ENCODE data around the gene GRAP2. TPM values are rescaled to one million over a fixed set of nuclear protein-coding genes. Genes with fewer than 3 reads are reported as not detected.

Gene GRAP2
- total RNA-seq, 1 donor from 2014 or later = not detected

DNA sequence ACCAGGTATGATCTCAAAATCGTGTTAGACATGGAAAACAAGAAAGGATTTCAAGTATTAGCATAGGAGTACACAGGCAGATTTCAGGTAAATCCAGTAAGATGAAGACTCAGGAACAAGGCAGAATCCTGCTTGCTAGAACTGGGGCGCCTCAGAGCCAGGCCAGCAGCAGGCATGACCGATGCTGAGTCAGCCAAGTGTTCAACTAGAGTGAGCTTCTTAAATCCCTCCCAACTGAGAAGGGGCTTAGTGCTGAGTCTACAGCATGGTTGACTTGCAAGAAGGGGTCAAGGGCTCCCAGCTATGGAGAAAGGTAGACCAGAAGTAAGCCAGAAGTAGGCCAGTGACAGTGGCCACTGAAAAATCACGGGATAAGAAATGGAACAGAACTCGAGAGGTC lies 12.4 kb downstream of the GRAP2 start:
- peaks cover 57% of the 10 kb centered on the region for H3K4me1 Mint-ChIP-seq
- peaks cover 5% of the 10 kb centered on the region for H3K27me3 ChIP-seq
- peak overlapping the region; percentile 50 for H3K4me2 ChIP-seq
- no peaks in the 10 kb centered on the region for H3K36me3 ChIP-seq
- H3K27ac ChIP-seq = no peak overlapping the region
- no peak overlapping the region for H3K9ac ChIP-seq
- TF ChIP-seq, protein P1, sequence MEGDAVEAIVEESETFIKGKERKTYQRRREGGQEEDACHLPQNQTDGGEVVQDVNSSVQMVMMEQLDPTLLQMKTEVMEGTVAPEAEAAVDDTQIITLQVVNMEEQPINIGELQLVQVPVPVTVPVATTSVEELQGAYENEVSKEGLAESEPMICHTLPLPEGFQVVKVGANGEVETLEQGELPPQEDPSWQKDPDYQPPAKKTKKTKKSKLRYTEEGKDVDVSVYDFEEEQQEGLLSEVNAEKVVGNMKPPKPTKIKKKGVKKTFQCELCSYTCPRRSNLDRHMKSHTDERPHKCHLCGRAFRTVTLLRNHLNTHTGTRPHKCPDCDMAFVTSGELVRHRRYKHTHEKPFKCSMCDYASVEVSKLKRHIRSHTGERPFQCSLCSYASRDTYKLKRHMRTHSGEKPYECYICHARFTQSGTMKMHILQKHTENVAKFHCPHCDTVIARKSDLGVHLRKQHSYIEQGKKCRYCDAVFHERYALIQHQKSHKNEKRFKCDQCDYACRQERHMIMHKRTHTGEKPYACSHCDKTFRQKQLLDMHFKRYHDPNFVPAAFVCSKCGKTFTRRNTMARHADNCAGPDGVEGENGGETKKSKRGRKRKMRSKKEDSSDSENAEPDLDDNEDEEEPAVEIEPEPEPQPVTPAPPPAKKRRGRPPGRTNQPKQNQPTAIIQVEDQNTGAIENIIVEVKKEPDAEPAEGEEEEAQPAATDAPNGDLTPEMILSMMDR (IDR thresholded peaks at IDR 0.05) = no peak
- TF ChIP-seq EZH2 (IDR thresholded peaks at IDR 0.05) (no peak), EZH2phosphoT487 (IDR thresholded peaks at IDR 0.05) (no peak)
- peaks cover 13% of the 10 kb centered on the region for H4K20me1 ChIP-seq (ENCODE audit: low read depth)
- H3K4me1 ChIP-seq = peaks cover 33% of the 10 kb centered on the region
- no peak overlapping the region for H3K4me3 ChIP-seq
- no peaks in the 10 kb centered on the region for H3K9me3 Mint-ChIP-seq
- H2AFZ ChIP-seq (replicated peaks) = no peak overlapping the region
- peaks cover 2% of the 10 kb centered on the region for H3K27me3 Mint-ChIP-seq (ENCODE audit: insufficient read depth, low read depth)
- H3K4me3 Mint-ChIP-seq = peak overlapping the region; percentile 21
- H3K79me2 ChIP-seq (ENCODE audit: low read depth) = no peaks in the 10 kb centered on the region
- H3K27ac Mint-ChIP-seq = no peak overlapping the region
- H3F3A ChIP-seq (ENCODE audit: low read depth) = peaks cover 23% of the 10 kb centered on the region
- no peaks in the 10 kb centered on the region for H3K36me3 Mint-ChIP-seq
- no peaks in the 10 kb centered on the region for H3K9me3 ChIP-seq (ENCODE audit: low read depth)
- DNase-seq (ENCODE audit: low spot score) = peak; percentile 57

GRCh38 chr22:39913886-39914285 lies 13.0 kb downstream of the GRAP2 start:
- no peak overlapping the region for H3K9ac ChIP-seq
- H3K9me3 Mint-ChIP-seq = no peaks in the 10 kb centered on the region

DNA sequence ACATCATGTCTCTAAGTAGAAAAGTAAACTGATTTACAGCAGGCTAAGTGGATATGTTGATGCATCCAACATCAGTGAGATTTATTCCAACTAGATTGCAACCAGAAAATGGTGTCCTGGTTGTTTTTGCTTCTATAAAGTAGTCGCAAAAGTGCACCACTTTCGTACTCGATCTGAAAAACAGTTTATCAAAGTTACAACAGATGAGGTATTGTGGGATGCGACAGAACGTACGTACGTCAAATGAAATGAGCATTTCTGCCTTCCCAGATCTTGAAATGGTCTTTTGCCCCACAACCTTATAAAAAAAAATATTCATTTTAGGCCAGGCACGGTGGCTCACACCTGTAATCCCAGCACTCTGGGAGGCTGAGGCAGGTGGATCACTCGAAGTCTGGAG lies 13.7 kb downstream of the GRAP2 start:
- Mint-ChIP-seq H3K27me3 (ENCODE audit: insufficient read depth, low read depth) (peaks cover 2% of the 10 kb centered on the region), H3K4me3 (no peak overlapping the region), H3K27ac (no peak overlapping the region), H3K9me3 (no peaks in the 10 kb centered on the region), H3K4me1 (peaks cover 53% of the 10 kb centered on the region), H3K36me3 (no peaks in the 10 kb centered on the region)
- H3K36me3 ChIP-seq = no peaks in the 10 kb centered on the region
- H4K20me1 ChIP-seq (ENCODE audit: low read depth) = peaks cover 13% of the 10 kb centered on the region
- no peak for TF ChIP-seq EZH2 (IDR thresholded peaks at IDR 0.05)
- TF ChIP-seq, protein P1 (IDR thresholded peaks at IDR 0.05) = no peak
- no peak for TF ChIP-seq EZH2phosphoT487 (IDR thresholded peaks at IDR 0.05)
- H3K9me3 ChIP-seq (ENCODE audit: low read depth) = no peaks in the 10 kb centered on the region
- no peak overlapping the region for H3K4me3 ChIP-seq
- peaks cover 33% of the 10 kb centered on the region for H3K4me1 ChIP-seq
- DNase-seq (ENCODE audit: low spot score) = no peak
- H3K9ac ChIP-seq = no peak overlapping the region
- H2AFZ ChIP-seq (replicated peaks) = no peak overlapping the region
- H3K4me2 ChIP-seq = peak overlapping the region; percentile 50
- H3F3A ChIP-seq (ENCODE audit: low read depth) = peaks cover 23% of the 10 kb centered on the region
- no peak overlapping the region for H3K27ac ChIP-seq
- H3K79me2 ChIP-seq (ENCODE audit: low read depth) = no peaks in the 10 kb centered on the region
- H3K27me3 ChIP-seq = no peaks in the 10 kb centered on the region

More at GRCh38 chr22:39913886-39914285, 13.0 kb downstream of the GRAP2 start:
- Histone ChIP-seq H3K79me2 (ENCODE audit: low read depth) (no peaks in the 10 kb centered on the region), H3K27me3 (peaks cover 5% of the 10 kb centered on the region), H3K36me3 (no peaks in the 10 kb centered on the region), H3K27ac (no peak overlapping the region), H3F3A (ENCODE audit: low read depth) (peaks cover 23% of the 10 kb centered on the region), H3K4me2 (peak overlapping the region; percentile 50), H3K4me3 (no peak overlapping the region), H3K4me1 (peaks cover 33% of the 10 kb centered on the region), H4K20me1 (ENCODE audit: low read depth) (peaks cover 13% of the 10 kb centered on the region), H3K9me3 (ENCODE audit: low read depth) (no peaks in the 10 kb centered on the region), H2AFZ (replicated peaks) (no peak overlapping the region)
- Mint-ChIP-seq H3K36me3 (no peaks in the 10 kb centered on the region), H3K4me1 (peaks cover 53% of the 10 kb centered on the region), H3K27me3 (ENCODE audit: insufficient read depth, low read depth) (peaks cover 2% of the 10 kb centered on the region), H3K27ac (peak overlapping the region; percentile 15), H3K4me3 (no peak overlapping the region)
- peak; percentile 85 for DNase-seq (ENCODE audit: low spot score)
- TF ChIP-seq, protein P1 (IDR thresholded peaks at IDR 0.05) = no peak
- TF ChIP-seq EZH2phosphoT487 (IDR thresholded peaks at IDR 0.05) (peak; percentile 47), EZH2 (IDR thresholded peaks at IDR 0.05) (no peak)

All from neural progenitor cell (in vitro differentiated cells).